NCI-H1048 (cell line): ENCODE data around the gene WNK2.

Source experiments
- DNase-seq: peaks from one replicate; lab custom pipeline; 2025; lab: John Stamatoyannopoulos, UW

WNK2 gene

DNA sequence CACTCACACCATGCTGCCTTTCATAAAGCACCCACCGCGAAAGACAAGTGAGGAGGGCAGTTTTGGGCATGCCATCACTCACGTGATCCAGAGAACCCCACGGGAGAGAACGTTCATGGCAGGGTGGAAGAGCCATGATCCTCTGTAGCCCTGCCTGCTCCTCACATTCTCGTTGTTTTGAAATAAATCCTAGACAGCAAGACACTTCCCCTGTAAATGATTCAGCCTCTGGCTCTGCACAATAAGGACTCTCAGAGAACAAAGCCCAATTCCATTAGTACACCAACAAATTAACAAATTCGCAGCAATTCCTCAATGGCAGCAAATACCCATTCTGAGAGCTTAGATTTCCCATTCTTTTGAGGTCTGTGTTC is 71.5 kb downstream of the WNK2 start:
- no peak for DNase-seq

DNA sequence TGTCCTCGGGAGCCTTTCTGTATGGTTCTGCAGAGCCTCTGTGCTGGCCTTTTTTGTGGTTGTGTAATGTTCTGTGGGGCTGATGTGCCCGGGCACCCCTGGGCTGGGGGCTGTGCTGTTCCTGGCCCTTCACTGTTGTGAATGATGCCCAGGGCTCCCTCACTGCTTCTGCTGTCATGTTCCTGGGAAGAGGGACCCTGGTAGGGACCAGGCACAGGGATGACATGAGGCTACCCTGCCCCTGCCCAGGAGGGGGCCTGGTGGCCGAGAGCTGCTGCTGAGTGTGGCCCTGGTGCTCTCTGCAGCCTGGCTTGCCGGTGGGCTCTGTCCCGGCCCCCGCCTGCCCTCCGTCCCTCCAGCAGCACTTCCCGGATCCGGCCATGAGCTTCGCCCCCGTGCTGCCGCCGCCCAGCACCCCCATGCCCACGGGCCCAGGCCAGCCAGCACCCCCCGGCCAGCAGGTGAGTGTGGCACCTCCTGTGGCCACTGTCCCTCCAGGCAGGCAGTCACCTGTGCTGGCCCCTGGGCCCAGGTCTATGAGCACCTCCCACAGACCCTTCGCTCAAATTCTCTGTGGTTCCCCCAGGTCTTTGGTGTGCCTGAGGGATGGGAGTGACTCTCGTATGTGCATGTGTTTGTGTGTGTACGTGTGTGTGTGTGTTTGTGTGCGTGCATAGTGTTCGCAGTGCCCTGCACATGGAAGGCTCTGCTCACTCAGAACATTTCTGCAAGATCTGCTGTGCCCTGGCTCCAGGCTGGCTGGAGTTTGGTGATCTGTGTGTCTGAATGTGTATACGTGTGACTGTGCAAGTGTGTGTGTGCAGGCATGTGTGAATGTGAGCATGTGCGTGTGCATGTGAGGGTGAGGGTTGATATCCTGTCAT is 72.3 kb downstream of the WNK2 start:
- no peak for DNase-seq

DNA sequence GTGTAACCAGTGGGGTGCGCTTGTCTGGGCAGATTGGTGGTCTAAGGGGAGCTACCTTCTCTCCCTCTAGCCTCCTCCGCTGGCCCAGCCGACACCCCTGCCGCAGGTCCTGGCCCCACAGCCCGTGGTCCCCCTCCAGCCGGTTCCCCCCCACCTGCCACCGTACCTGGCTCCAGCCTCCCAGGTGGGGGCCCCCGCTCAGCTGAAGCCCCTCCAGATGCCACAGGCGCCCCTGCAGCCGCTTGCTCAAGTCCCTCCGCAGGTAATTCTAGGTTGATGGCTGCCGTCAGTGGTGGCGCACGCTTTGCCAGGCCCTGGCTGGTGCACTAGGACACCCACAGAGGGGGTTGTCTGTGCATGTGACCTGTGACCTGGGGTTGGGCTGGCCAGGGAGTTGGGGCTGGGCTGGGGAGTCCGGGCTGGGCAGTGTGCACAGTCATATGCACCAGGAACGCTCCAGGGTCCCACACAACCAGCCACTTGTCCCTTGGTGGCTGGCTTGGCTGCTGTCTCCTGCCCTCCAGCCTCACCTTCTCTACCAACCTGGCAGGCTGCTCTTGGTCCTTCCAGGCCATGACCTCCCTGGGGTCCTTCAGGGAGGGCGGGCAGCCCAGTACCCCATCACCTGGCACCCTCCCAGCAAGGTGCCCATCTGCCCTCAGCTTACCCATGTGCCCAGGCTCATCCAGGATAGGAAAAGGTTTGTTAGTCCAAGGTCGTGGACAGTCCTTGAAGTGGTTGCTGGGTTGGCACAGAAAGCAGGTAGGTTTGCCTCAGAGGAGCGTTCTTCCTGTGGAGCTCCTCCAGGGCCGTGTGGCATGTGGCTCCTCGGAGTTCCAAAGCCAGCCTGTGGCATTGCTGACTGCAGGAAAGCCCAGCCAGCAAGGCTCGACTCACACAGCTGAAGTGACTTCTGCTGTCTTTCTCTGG is 73.2 kb downstream of the WNK2 start:
- DNase-seq, result no peak

DNA sequence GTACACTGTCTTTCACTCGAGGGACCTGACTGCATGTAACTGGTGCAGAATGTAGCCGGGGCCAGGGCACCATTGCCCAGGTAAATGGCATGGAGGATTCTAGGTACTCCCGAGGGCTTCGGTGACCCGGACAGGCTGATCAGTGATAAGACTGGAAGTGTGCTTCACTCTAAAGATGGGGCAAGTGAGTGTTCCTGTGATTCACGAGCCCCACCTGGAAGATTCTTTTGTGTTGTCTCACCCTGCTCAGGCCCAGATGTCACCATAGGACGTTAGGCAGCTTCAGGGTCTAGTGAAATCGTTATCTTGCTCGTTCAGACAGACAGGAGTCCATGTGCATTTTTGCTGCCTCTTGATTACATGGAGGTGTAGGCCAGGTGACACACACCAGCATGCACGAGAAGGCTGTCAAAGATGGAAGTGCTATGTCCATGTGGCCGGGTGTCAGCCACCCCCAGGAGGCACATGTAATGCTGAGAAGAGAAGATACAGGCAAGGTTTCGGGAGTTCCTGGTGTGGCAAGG is 73.9 kb downstream of the WNK2 start:
- DNase-seq, result no peak

DNA sequence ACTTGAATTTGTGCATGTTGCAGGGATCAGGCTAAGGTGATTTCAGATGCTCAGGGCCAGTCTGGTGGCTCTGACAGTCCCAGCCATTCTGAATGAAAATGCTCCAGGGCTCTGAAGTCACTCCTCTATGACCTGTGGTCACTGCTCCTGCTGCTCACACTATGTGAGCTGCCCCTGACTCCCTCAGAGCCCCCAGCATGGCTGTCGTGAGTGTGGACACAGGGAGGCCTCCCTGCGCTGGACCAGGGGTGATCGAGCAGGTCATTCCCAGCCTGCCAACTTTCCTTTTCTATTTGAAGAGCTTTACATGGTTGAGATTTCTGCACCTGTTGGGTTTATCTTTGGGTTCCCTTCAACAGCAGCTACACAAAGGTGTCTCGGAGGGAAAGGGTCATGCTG is 74.5 kb downstream of the WNK2 start:
- DNase-seq, result no peak

DNA sequence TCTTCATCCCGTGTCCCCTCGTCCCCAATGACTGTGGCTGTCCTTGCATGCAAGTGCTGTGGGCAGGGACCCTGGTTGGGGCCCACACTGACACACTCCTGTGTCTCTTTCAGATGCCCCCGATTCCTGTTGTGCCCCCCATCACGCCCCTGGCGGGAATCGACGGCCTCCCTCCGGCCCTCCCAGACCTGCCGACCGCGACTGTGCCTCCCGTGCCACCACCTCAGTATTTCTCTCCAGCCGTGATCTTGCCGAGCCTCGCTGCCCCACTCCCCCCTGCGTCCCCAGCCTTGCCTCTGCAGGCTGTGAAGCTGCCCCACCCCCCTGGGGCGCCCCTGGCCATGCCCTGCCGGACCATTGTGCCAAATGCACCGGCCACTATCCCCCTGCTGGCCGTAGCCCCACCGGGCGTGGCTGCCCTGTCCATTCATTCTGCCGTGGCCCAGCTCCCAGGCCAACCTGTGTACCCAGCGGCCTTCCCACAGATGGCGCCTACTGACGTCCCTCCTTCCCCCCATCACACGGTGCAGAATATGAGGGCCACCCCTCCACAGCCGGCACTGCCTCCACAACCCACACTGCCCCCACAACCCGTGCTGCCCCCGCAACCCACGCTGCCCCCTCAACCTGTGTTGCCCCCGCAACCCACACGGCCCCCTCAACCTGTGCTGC is 75.0 kb downstream of the WNK2 start:
- no peak for DNase-seq

DNA sequence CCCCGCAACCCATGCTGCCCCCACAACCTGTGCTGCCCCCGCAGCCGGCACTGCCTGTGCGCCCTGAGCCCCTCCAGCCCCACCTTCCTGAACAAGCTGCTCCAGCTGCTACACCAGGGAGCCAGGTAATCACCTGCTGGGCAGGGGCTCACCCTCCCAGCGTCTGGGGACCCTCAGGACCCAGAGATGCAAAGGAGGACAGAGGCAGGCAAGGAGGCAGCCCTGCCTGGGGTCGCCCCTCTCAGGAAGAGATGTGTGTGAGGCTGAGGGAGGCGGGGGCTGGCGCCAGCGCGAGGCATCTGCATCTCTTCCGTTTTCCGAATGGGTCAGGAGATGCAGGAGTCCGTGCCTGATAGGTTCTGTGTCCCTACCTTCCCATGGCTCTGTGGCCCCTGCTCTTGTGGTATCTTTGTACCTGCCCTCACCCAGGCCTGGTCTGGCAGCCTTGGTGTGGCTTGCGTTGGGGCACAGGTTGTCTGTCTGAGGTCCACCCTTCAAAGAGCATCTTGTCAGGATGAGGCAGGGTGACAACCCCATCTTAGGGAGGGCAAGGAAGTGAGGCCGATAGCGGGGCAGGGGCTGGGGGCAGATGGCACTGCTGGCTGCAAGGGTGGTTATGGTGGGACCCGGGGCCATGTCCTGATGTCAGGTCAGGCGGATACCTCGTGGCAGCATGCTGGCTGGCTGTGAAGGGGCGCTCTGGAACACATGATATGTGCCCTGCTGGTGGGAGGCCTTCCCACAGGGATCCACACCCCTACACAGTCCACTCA is 75.7 kb downstream of the WNK2 start:
- DNase-seq, result no peak

DNA sequence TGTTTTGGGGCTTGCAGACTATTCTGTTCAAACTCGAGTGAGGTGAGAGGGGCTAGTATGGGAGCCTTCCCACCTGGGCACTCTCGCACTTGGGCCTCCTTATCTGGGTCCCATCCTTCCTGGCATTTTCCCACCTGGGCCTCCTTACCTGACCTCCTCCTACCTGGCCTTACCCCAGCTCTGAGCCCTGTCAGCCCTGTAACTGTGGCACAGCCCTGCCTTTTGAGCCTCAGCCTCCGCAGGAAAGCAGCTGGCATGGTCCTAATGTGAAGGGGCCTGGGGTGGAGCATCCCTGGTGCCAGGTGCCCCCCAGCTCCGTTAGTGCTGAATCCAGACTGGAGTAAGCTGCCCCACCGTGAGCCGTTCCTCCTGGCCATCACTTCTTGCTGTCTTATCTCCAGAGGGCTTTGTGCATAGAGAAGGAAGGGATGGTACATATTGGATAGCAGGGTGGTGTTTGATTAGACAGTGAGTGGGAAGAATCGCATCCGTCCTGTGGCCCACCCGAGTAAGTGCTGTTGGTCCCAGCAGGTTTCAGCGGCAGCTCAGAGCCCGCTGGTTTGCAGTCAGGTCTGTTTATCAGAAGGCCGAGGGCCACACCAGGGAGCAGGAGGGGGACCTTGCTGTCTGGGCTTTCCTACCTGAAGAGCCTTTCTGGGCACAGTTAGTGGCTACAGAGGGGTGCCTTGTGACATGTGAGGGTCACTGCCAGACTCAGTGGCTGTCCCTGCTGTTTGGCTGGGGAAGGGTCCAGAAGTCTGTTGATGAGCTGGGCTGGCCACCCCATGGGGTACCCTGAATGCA is 76.5 kb downstream of the WNK2 start:
- DNase-seq, result no peak

DNA sequence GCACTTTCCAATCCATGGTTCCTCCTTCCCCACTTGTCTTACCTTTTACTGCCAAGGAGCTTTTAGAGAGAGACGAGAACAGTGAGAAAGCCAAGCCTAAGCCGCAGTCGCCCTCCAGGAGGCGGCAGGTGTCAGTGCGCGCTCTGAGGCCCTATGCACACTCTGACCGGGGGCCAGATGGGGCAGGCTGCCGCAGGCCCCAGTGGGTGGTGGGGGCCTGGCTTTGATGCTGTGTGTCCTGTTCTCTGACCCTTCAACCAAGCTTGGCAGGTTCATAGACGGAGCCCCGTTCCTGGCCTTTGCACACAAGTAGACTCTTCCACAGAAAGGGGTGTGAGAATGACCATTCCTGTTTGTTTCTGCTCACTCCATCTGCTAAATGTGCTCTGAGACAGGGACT is 77.3 kb downstream of the WNK2 start:
- no peak for DNase-seq

DNA sequence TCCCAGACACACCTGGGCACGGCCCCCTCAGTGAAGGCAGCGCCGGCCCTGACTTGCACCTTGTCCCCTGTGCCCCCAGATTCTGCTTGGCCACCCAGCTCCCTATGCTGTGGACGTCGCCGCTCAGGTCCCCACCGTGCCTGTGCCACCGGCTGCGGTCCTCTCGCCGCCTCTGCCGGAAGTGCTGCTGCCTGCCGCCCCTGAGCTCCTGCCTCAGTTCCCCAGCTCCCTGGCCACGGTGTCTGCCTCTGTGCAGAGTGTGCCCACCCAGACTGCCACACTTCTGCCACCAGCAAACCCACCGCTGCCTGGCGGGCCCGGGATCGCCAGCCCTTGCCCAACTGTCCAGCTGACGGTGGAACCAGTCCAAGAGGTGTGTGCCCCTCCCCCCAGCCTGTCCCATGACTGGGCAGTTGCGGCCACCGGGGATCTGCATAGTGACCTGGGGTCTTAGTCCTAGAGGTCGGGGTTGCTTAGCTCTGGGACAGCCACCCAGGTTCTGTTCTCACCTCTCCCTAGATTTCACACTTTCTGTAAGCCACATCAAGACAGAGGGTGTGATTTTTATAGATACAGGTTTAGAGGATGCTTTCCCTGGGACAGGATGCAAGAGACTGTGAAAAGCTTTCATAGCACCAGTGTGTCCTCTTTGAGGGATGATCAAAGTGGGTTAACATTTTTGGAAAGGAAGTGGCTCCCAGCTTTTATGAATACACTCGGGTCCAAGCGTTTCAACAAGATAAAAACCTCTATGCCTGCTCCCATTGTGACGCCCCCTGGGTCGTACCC is 78.0 kb downstream of the WNK2 start:
- no peak for DNase-seq

DNA sequence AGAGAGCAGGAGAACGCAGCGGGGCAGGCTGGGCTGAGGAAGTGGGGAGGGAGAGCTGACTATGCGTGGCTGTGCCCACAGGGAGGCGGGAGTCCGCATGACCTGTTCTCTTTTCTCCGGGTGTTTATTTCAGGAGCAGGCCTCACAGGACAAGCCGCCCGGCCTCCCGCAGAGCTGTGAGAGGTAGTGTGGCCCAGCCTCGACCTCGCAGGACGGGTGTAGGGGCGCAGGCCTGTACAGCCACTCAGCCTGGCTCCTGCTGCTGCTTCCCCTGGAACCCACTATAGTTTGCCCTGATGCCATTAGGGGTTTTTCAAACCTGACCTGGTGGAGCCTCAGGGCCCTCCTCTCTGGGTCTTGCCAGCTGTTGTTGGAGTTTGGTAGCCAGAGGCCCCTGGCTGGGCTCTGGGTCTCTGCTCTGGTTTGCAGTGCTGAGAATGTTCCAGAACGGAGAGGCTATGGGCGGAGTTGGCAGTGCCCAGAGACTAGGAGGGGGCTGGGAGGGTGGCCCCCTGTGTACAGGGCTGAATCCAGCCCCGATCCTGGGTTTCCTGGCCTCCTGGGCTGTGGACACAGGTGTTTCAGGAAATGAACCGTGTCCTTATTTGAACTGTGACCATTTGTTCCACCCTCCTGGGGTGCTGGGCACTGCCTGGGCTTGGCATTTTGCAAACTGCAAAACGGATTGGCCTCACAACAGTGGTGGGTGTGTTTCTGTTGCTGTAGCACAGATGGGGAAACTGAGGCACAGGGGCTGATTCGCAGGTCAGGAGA is 78.8 kb downstream of the WNK2 start:
- no peak for DNase-seq

DNA sequence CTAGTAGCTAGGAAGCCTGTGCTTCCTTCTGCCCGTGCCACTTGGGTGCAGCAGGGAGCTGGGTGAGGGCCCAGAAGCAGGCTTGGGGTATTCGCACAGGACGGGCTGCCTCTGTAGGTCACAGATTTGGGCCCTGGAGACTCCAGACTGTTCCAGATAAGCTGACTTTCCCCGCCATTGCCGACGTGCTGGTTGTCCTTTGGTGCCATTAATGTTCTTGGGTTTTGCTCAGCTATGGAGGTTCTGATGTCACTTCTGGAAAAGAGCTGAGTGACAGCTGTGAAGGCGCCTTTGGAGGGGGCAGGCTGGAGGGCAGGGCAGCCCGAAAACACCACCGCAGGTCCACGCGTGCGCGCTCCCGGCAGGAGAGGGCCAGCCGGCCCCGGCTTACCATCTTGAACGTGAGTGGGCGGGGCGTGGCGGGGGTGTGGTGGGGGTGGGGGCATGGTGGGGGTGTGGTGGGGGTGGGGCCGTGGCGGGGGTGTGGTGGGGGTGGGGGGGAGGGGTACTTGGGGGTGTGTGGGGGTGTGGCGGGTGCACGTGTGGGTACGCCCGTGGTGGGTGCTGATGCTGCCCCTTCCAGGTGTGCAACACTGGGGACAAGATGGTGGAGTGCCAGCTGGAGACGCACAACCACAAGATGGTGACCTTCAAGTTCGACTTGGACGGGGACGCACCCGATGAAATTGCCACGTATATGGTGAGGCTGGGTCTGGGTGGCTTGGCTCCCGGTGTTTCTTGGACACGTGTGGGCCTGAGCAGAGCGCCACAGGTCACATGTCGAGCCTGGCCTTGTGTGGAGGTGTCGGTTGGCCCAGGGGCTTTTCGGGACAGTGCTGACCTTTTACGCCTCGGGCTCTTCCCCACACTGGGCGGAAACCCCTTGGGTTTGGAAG is 79.6 kb downstream of the WNK2 start:
- DNase-seq, result no peak

DNA sequence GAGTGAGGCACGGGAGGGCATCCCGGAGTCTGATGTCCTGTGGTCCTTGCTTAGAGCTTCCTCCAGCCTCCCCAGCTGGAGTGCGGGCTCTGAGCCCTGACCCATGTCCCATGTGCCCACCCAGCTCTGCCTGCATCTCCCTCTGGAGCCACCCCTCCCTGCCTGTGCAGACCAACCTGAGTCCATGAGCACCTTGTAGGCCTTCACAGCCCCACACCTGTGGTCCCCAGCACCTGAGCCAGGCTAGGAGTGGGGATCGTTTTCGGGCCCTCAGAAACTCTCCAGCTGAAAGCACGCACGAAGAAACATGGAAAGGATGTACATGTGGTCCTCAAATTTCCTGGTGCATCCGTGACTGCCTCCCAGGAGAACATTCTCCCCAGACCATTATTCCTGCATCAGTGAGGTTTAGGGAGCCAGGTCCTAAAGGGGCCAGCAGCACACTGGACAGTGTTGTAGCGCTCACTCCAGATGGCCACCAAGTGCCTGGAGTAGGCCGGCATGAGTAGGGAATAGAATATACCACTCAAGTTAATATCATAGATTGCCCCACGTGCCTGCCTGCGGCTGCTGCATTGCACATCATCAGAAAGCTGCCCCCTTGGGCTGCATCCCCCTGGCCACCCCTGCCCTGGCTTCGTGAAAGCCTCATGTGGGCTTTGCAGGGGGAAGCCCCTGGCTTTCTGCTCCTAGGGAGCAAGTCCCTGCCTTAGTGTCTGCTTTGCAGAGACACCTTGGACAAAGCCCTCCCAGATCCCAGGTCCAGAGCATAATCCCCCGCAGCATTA is 80.6 kb downstream of the WNK2 start:
- no peak for DNase-seq

DNA sequence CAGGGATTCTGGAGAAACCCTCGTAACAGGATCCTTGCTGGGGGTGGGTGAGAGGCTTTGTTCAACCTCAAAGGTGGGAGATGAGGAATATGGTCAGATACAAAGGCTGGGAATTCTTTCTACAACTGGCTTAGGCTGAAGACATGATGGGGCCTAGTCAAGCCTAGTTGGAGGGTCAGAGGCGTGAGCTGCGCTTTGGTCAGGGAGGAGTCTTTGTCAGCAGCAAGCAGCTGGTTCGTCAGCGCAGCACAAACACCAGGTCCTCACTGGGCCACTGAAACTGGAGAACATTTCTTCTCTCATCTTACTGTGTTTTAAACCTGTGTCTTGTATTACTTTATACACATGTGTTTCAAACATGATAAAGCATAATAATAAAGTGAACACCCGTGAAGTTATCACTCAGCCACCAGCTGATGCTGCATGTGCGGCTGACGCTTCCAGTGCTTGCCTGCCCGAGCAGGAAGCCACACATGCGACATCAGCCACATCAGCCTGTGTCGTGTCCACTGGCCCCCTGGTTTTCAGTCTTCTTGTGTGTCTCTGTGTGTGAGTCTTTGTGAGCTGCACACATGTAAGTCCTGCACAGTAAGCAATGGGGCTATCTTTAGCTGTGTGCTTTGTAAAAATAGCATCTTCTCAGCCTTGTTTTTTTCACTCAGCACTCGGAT is 81.5 kb downstream of the WNK2 start:
- no peak for DNase-seq

DNA sequence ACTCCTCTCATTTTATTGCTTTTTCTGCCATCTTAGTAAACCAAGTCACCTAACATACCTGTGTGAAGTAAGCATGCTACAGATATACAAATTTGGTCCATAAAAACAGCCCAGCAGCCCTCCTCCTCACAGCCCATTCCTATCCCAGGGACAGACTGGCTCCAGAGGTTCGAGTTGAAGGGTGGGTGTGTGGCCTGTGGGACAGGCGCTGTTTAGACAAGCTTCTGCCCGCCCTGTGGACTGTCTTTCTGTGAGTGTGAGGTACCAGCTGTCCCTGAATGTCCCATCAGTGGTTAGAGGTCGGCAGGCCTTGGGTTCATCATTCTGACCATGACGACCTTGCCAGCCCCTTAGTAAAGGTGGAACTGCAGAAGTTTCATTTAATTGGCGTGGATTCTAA is 82.0 kb downstream of the WNK2 start:
- DNase-seq, result no peak

DNA sequence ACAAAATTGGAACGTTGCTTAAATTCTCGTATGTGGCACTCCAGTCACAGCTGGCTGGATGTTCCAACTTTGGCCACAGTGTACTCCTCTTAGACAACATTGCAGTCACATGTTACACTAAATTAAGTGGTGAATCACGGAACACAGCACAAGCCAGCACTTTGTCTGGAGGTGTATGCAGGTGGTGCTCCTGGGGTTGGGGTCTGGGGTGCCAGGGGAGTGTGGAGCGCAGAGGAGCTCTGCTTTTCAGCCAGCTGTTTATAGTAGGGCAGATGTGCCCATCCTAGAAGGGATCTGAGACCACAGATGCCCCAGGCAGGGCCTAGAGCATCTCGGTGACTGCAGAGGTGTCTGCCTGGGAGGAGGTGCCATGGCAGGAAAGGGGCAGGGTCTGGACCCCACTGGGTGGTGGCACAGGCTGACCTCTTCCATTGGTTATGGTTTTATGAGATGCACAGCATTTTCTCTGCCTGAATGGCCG is 82.6 kb downstream of the WNK2 start:
- DNase-seq, result no peak
